OCI-LY7 (cell line): ENCODE data around the gene PTGES. TPM values are rescaled to one million over a fixed set of nuclear protein-coding genes. Genes with fewer than 3 reads are reported as not detected.

ENCODE experiments used
- BruUV-seq: library from RNA; stranded (reverse); fragments of 400-500 nt; replicated peaks from 2 replicates; lab custom pipeline; 2021; lab: Mats Ljungman, UMichigan
- CTCF ChIA-PET: fragments of 300-600 bp; sonication (Branson Sonifier 250); formaldehyde crosslinking; loops from one replicate; lab custom pipeline; 2022; ENCODE audit warnings: antibody characterized with exemption; ENCODE audit not compliant: unreplicated experiment; lab: Charles Lee
- POLR2A ChIA-PET: fragments of 300-600 bp; sonication (Branson Sonifier 250); formaldehyde crosslinking; loops from one replicate; lab custom pipeline; 2022; ENCODE audit warnings: antibody characterized with exemption; lab: Charles Lee
- DNase-seq: peaks from one replicate; pipeline ENCODE4 v3.0.0-alpha.2; 2015; ENCODE audit warnings: low spot score
- H2AFZ ChIP-seq: fragments of 200-600 bp; sonication (generic), shearing (Covaris generic); 2 replicates; pipeline ENCODE4 v1.6.1; 2014; ENCODE audit warnings: mild to moderate bottlenecking, antibody characterized with exemption, low read length, moderate library complexity
- H3K27ac ChIP-seq: fragments of 200-600 bp; sonication (generic); 2 replicates; pipeline ENCODE4 v1.5.1; 2014; ENCODE audit warnings: mixed run types, low read depth, mild to moderate bottlenecking, moderate library complexity, low read length, inconsistent platforms; ENCODE audit not compliant: poor library complexity, severe bottlenecking
- H3K36me3 ChIP-seq: fragments of 200-600 bp; sonication (generic); 2 replicates; pipeline ENCODE4 v1.6.1; 2014; ENCODE audit warnings: mild to moderate bottlenecking, antibody characterized with exemption, low read length, moderate library complexity, mixed read lengths; ENCODE audit not compliant: insufficient read depth
- H3K4me1 ChIP-seq: fragments of 200-600 bp; sonication (generic); 2 replicates; pipeline ENCODE4 v1.5.1; 2014; ENCODE audit warnings: mild to moderate bottlenecking, low read length; ENCODE audit not compliant: insufficient read depth, poor library complexity, severe bottlenecking
- H3K4me2 ChIP-seq: fragments of 200-600 bp; sonication (generic); 2 replicates; pipeline ENCODE4 v1.6.1; 2014; ENCODE audit warnings: mild to moderate bottlenecking, low read length
- H3K4me3 ChIP-seq: fragments of 200-600 bp; sonication (generic); 2 replicates; pipeline ENCODE4 v1.5.1; 2014; ENCODE audit warnings: mild to moderate bottlenecking, low read depth, low read length; ENCODE audit not compliant: poor library complexity, severe bottlenecking
- H3K79me2 ChIP-seq: fragments of 200-600 bp; sonication (generic); 2 replicates; pipeline ENCODE4 v1.6.1; 2016; ENCODE audit warnings: low read depth, mild to moderate bottlenecking, low read length, moderate library complexity, mixed read lengths; ENCODE audit not compliant: insufficient read depth
- H3K9me2 ChIP-seq: fragments of 200-600 bp; sonication (generic); 2 replicates; pipeline ENCODE4 v1.6.1; 2016; ENCODE audit warnings: mild to moderate bottlenecking, low read length, mixed read lengths; ENCODE audit not compliant: insufficient read depth
- H3K9me3 ChIP-seq: fragments of 200-600 bp; sonication (generic); 2 replicates; pipeline ENCODE4 v1.6.1; 2014; ENCODE audit warnings: mild to moderate bottlenecking, mixed run types, low read length, mixed read lengths
- H4K20me1 ChIP-seq: fragments of 200-600 bp; sonication (generic); 2 replicates; pipeline ENCODE4 v1.6.1; 2014; ENCODE audit warnings: mild to moderate bottlenecking, antibody characterized with exemption, low read length, moderate library complexity, mixed read lengths; ENCODE audit not compliant: insufficient read depth
- CTCF ChIP-seq: fragments of 200-600 bp; sonication (generic); conservative IDR thresholded peaks from 2 replicates; pipeline ENCODE4 v1.5.1; 2014; ENCODE audit warnings: mild to moderate bottlenecking, antibody characterized with exemption, low read length, moderate library complexity, mixed read lengths
- EZH2phosphoT487 ChIP-seq: fragments of 200-600 bp; sonication (generic); IDR thresholded peaks from 2 replicates; pipeline ENCODE4 v1.6.1; 2018; ENCODE audit warnings: low read depth, borderline replicate concordance, mild to moderate bottlenecking, mixed run types, antibody characterized with exemption, low read length, moderate library complexity, mixed read lengths
- intact Hi-C: fragments of 100-400 bp; cut with micrococcal nuclease; formaldehyde crosslinking; loops from one replicate; pipeline ENCODE4 v1.10.0; 2022; ENCODE audit not compliant: unreplicated experiment
- total RNA-seq, 2 experiments: library from RNA; depleted of rRNA in 1 of 2; stranded (reverse); fragments of >200 nt in 1 of 2; shearing (Covaris generic) in 1 of 2; gene quantifications; 2 replicates each; pipeline ENCODE4 v1.2.3, GENCODE V29; 2014 to 2022

Gene PTGES
- total RNA-seq, 2 experiments from 2014 or later = not detected

- no peak overlapping the region for H3K4me3 ChIP-seq
- no peak overlapping the region for H3K27ac ChIP-seq
- ChIA-PET CTCF (no interaction called here), POLR2A (no interaction called here)
- no peaks in the 10 kb centered on the region for H3K9me3 ChIP-seq
- no peaks in the 10 kb centered on the region for H3K79me2 ChIP-seq
- no TSS peak for BruUV-seq
- peaks cover 2% of the 10 kb centered on the region for H3K4me1 ChIP-seq
- DNase-seq = no peak
- intact Hi-C loops = no loop called here
- H4K20me1 ChIP-seq = no peaks in the 10 kb centered on the region
- no peak overlapping the region for H3K4me2 ChIP-seq
- TF ChIP-seq EZH2phosphoT487 (no peak), CTCF (no peak)
- H3K9me2 ChIP-seq = no peaks in the 10 kb centered on the region
- no peak overlapping the region for H2AFZ ChIP-seq
- no peaks in the 10 kb centered on the region for H3K36me3 ChIP-seq
These were observed 20.7 kb downstream of the PTGES start for GRCh38 chr9:129732100-129732499.

- no TSS peak for BruUV-seq
- Histone ChIP-seq H3K79me2 (no peaks in the 10 kb centered on the region), H2AFZ (no peak overlapping the region), H3K9me3 (no peaks in the 10 kb centered on the region), H3K4me1 (no peaks in the 10 kb centered on the region), H3K4me2 (no peak overlapping the region), H4K20me1 (no peaks in the 10 kb centered on the region), H3K4me3 (no peak overlapping the region), H3K9me2 (no peaks in the 10 kb centered on the region), H3K27ac (no peak overlapping the region), H3K36me3 (no peaks in the 10 kb centered on the region)
- intact Hi-C loops = no loop called here
- DNase-seq = no peak
- ChIA-PET CTCF (no interaction called here), POLR2A (interaction anchor here (0.7 kb wide), 1 partner anchor 862 kb away, joined by 3 read pairs; no protein-coding TSS in a partner anchor)
- TF ChIP-seq EZH2phosphoT487 = no peak
- no peak for TF ChIP-seq CTCF
These were observed 21.3 kb downstream of the PTGES start for GRCh38 chr9:129731477-129732085.

GRCh38 chr9:129728744-129729143 lies 24.1 kb downstream of the PTGES start:
- POLR2A ChIA-PET = no interaction called here
- intact Hi-C loops = no loop called here
- no peak for TF ChIP-seq CTCF
- TF ChIP-seq EZH2phosphoT487 = no peak
- CTCF ChIA-PET = interaction anchor here (1.0 kb wide), 2 partner anchors 9 to 74 kb away, joined by 3 read pairs; partner anchors contain the start of gene TOR1B
- no peaks in the 10 kb centered on the region for H3K9me3 ChIP-seq
- H4K20me1 ChIP-seq = no peaks in the 10 kb centered on the region
- no peaks in the 10 kb centered on the region for H3K36me3 ChIP-seq
- BruUV-seq = no TSS peak
- H3K9me2 ChIP-seq = no peaks in the 10 kb centered on the region
- no peaks in the 10 kb centered on the region for H3K4me1 ChIP-seq
- no peak overlapping the region for H2AFZ ChIP-seq
- H3K27ac ChIP-seq = no peak overlapping the region
- no peaks in the 10 kb centered on the region for H3K79me2 ChIP-seq
- H3K4me3 ChIP-seq = no peak overlapping the region
- no peak for DNase-seq
- no peak overlapping the region for H3K4me2 ChIP-seq
